Activated CD4-positive, alpha-beta memory T cell treated with anti-CD3 and anti-CD28 coated beads for 36 hours (primary cell): ENCODE data around the gene MCF2L. TPM values are rescaled to one million over a fixed set of nuclear protein-coding genes. Genes with fewer than 3 reads are reported as not detected.
"Not testable (repeated sequence)": the region's sequence is repeated elsewhere in the genome, so short reads cannot be mapped to it uniquely, and the experiment has no call there.

ENCODE experiments used
- CTCF ChIA-PET: fragments of 350-600 bp; sonication (Branson Sonifier 250); formaldehyde crosslinking; loops from one replicate; lab custom pipeline; 2021; ENCODE audit warnings: antibody characterized with exemption, inconsistent platforms; lab: Charles Lee
- POLR2A ChIA-PET: fragments of 350-600 bp; sonication (Branson Sonifier 250); formaldehyde crosslinking; loops from one replicate; lab custom pipeline; 2021; ENCODE audit warnings: antibody characterized with exemption; lab: Charles Lee
- DNase-seq: peaks from one replicate; pipeline ENCODE4 v3.0.0-alpha.2; 2020
- H3K27ac Mint-ChIP-seq: one replicate; pipeline ENCODE4 v1.8.0; 2021; ENCODE audit warnings: mixed read lengths
- H3K27me3 Mint-ChIP-seq: one replicate; pipeline ENCODE4 v1.8.0; 2021; ENCODE audit warnings: mixed read lengths
- H3K36me3 Mint-ChIP-seq: one replicate; pipeline ENCODE4 v1.8.0; 2021; ENCODE audit warnings: mixed read lengths
- H3K4me1 Mint-ChIP-seq: one replicate; pipeline ENCODE4 v1.8.0; 2021; ENCODE audit warnings: low read depth, mixed read lengths
- H3K4me3 Mint-ChIP-seq: one replicate; pipeline ENCODE4 v1.8.0; 2021; ENCODE audit warnings: mild to moderate bottlenecking, mixed read lengths
- H3K9me3 Mint-ChIP-seq: one replicate; pipeline ENCODE4 v1.8.0; 2021; ENCODE audit warnings: mixed read lengths
- intact Hi-C: fragments of 100-400 bp; cut with micrococcal nuclease; formaldehyde crosslinking; loops from one replicate; pipeline ENCODE4 v1.15.1; 2023
- total RNA-seq, 2 experiments: library from RNA; stranded (reverse); gene quantifications; one replicate each; pipeline ENCODE4 v1.2.3, GENCODE V29; 2021

MCF2L gene
- total RNA-seq, 2 experiments from 2014 or later: 7.1 to 8.0 TPM

GRCh38 chr13:113098162-113098732, 129.2 kb downstream of the MCF2L start:
- H3K4me3 Mint-ChIP-seq: no peak overlapping the region
- POLR2A ChIA-PET: no interaction called here
- intact Hi-C loops: no loop called here
- H3K4me1 Mint-ChIP-seq: no peaks in the 10 kb centered on the region
- no peaks in the 10 kb centered on the region for H3K36me3 Mint-ChIP-seq
- CTCF ChIA-PET: no interaction called here
- H3K27me3 Mint-ChIP-seq: no peaks in the 10 kb centered on the region
- H3K27ac Mint-ChIP-seq: no peak overlapping the region
- no peaks in the 10 kb centered on the region for H3K9me3 Mint-ChIP-seq
- no peak for DNase-seq

DNA sequence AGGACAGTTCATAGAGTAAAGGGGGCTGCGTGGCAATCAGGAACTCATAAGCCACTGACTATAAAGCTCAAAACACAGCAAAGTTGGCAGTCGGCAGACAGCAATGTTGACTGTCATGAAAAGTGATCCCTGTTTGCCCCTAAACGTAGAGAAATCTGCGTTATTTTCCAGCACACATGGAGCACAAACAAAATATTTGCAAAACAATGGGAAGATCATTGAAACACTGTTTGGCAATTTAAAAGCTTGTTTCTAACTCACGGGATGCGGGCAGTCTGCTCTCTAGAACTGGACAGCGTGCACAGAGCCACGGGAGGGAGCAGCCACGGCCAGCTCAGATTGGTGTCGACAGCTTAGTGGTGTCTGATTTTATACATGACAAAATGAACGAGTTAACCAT, 130.1 kb downstream of the MCF2L start:
- ChIA-PET CTCF (no interaction called here), POLR2A (no interaction called here)
- no peaks in the 10 kb centered on the region for H3K9me3 Mint-ChIP-seq
- no peak for DNase-seq
- intact Hi-C loops: no loop called here
- no peak overlapping the region for H3K27ac Mint-ChIP-seq
- H3K36me3 Mint-ChIP-seq: no peaks in the 10 kb centered on the region
- H3K4me1 Mint-ChIP-seq: no peaks in the 10 kb centered on the region
- H3K27me3 Mint-ChIP-seq: no peaks in the 10 kb centered on the region
- H3K4me3 Mint-ChIP-seq: no peak overlapping the region

GRCh38 chr13:113102302-113102701, 133.3 kb downstream of the MCF2L start:
- H3K4me1 Mint-ChIP-seq, H3K4me3 Mint-ChIP-seq, H3K27ac Mint-ChIP-seq, H3K36me3 Mint-ChIP-seq, H3K27me3 Mint-ChIP-seq, CTCF ChIA-PET, POLR2A ChIA-PET, H3K9me3 Mint-ChIP-seq, intact Hi-C loops, DNase-seq: not testable (repeated sequence)

- ChIA-PET CTCF (no interaction called here), POLR2A (no interaction called here)
- H3K27me3 Mint-ChIP-seq: no peaks in the 10 kb centered on the region
- no peaks in the 10 kb centered on the region for H3K36me3 Mint-ChIP-seq
- no peaks in the 10 kb centered on the region for H3K9me3 Mint-ChIP-seq
- H3K27ac Mint-ChIP-seq: no peak overlapping the region
- H3K4me3 Mint-ChIP-seq: no peak overlapping the region
- intact Hi-C loops: no loop called here
- DNase-seq: no peak
- no peaks in the 10 kb centered on the region for H3K4me1 Mint-ChIP-seq
Observed at GRCh38 chr13:113102727-113103126, 133.7 kb downstream of the MCF2L start.

DNA sequence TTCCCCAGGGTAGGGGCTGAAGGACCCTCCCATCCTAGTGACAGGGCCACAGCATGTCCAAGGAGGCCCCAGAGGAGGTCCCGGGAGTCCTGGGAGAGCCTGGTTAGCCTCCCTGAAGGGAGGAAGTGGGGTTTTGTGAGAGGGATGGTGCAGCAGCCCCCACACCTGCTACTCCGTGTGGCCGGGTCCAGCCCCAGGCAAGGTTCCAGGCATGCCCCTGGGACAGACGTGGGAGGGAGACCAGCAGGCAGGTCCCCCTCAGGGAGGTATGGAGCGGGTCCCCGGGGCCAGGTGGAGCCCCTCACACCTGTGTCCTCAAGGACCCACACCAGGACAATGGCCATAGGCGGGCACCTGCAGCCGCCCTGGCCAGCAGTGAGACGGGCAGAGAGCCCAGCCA, 134.6 kb downstream of the MCF2L start:
- H3K4me3 Mint-ChIP-seq: no peak overlapping the region
- DNase-seq: no peak
- POLR2A ChIA-PET: no interaction called here
- H3K27ac Mint-ChIP-seq: no peak overlapping the region
- H3K27me3 Mint-ChIP-seq: no peaks in the 10 kb centered on the region
- H3K4me1 Mint-ChIP-seq: no peaks in the 10 kb centered on the region
- no peaks in the 10 kb centered on the region for H3K36me3 Mint-ChIP-seq
- intact Hi-C loops: no loop called here
- H3K9me3 Mint-ChIP-seq: no peaks in the 10 kb centered on the region
- CTCF ChIA-PET: no interaction called here

- no peaks in the 10 kb centered on the region for H3K36me3 Mint-ChIP-seq
- no peak within 1 kb of the TSS for H3K27ac Mint-ChIP-seq
- no peaks in the 10 kb centered on the region for H3K9me3 Mint-ChIP-seq
- peaks cover 3% of the 10 kb centered on the region for H3K27me3 Mint-ChIP-seq
- CTCF ChIA-PET: no interaction called here
- POLR2A ChIA-PET: no interaction called here
- H3K4me3 Mint-ChIP-seq: no peak within 1 kb of the TSS
- intact Hi-C loops: no loop called here
- DNase-seq: no peak
- H3K4me1 Mint-ChIP-seq: peaks cover 2% of the 10 kb centered on the region
Observed at GRCh38 chr13:113105032-113105920, 136.3 kb downstream of the MCF2L start, which contains the start of gene F7. Gene F7, plus strand, starts transcription at chr13:113105791. Its CDS starts 51 bp downstream, at chr13:113105842.

- peaks cover 2% of the 10 kb centered on the region for H3K4me1 Mint-ChIP-seq
- H3K9me3 Mint-ChIP-seq: no peaks in the 10 kb centered on the region
- no peak overlapping the region for H3K4me3 Mint-ChIP-seq
- no peak for DNase-seq
- ChIA-PET CTCF (no interaction called here), POLR2A (no interaction called here)
- H3K27ac Mint-ChIP-seq: no peak overlapping the region
- peaks cover 3% of the 10 kb centered on the region for H3K27me3 Mint-ChIP-seq
- H3K36me3 Mint-ChIP-seq: no peaks in the 10 kb centered on the region
- intact Hi-C loops: no loop called here
Observed at GRCh38 chr13:113105921-113106452, 137.0 kb downstream of the MCF2L start.

GRCh38 chr13:113106711-113107351, 137.8 kb downstream of the MCF2L start:
- Mint-ChIP-seq H3K9me3 (no peaks in the 10 kb centered on the region), H3K4me1 (peaks cover 2% of the 10 kb centered on the region), H3K4me3 (peak overlapping the region; percentile 8), H3K27me3 (peaks cover 3% of the 10 kb centered on the region), H3K27ac (peak overlapping the region; percentile 28), H3K36me3 (no peaks in the 10 kb centered on the region)
- intact Hi-C loops: no loop called here
- POLR2A ChIA-PET: no interaction called here
- CTCF ChIA-PET: no interaction called here
- DNase-seq: no peak

DNA sequence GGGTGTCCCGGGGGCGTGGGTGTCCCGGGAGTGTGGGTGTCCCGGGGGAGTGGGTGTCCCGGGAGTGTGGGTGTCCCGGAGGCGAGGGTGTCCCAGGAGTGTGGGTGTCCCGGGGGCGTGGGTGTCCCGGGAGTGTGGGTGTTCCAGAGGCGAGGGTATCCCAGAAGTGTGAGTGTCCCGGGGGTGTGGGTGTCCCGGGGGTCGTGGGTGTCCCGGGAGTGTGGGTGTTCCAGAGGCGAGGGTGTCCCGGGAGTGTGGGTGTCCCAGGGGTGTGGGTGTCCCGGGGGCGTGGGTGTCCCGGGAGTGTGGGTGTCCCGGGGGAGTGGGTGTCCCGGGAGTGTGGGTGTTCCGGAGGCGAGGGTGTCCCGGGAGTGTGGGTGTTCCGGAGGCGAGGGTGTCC, 139.5 kb downstream of the MCF2L start:
- H3K27ac Mint-ChIP-seq, H3K9me3 Mint-ChIP-seq, POLR2A ChIA-PET, H3K27me3 Mint-ChIP-seq, CTCF ChIA-PET, intact Hi-C loops, DNase-seq, H3K4me3 Mint-ChIP-seq, H3K36me3 Mint-ChIP-seq, H3K4me1 Mint-ChIP-seq: not testable (repeated sequence)

- ChIA-PET POLR2A (no interaction called here), CTCF (no interaction called here)
- peak; percentile 19 for DNase-seq
- Mint-ChIP-seq H3K27me3 (peaks cover 3% of the 10 kb centered on the region), H3K36me3 (no peaks in the 10 kb centered on the region), H3K4me3 (peak overlapping the region; percentile 50), H3K27ac (peak overlapping the region; percentile 54), H3K9me3 (no peaks in the 10 kb centered on the region), H3K4me1 (peaks cover 2% of the 10 kb centered on the region)
- intact Hi-C loops: no loop called here
Observed at GRCh38 chr13:113109151-113110047, 140.4 kb downstream of the MCF2L start.

DNA sequence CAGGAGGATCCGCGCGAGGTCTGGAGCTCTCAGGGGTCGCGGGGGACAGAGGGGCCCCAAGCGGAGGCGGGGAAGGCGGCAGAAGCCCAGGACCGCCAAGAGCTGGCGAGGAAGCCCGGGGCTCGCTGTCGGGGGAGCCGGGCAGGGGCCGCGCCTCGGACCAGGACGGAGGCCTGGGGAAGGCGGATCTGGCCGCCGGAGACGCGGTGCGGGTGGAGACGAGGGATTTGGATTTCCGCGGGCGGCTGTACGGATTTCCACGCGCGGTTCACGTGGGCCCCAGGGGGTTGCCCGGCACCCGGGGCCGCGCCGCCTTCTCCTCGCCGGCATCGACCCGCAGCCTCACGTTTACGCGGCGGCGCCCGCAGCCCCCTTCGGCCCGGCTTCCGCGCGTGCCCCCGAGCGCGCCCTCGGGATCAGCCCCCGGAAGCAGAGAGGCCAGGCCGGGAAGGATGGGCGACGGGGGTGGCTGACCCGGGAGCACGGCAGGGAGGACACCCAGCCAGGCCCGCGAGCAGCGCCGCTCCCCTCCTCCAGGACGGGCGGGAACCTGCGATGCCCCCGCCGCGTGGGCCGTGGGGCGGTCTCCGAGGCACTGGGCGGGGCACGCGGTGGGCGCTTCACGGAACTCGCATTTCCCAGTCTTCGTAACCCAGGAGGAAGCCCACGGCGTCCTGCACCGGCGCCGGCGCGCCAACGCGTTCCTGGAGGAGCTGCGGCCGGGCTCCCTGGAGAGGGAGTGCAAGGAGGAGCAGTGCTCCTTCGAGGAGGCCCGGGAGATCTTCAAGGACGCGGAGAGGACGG, 141.2 kb downstream of the MCF2L start:
- Mint-ChIP-seq H3K4me3 (peak overlapping the region; percentile 32), H3K36me3 (no peaks in the 10 kb centered on the region), H3K4me1 (peaks cover 2% of the 10 kb centered on the region), H3K9me3 (no peaks in the 10 kb centered on the region), H3K27me3 (peaks cover 3% of the 10 kb centered on the region), H3K27ac (no peak overlapping the region)
- intact Hi-C loops: no loop called here
- ChIA-PET CTCF (no interaction called here), POLR2A (no interaction called here)
- DNase-seq: peak; percentile 36
